ENCODE data around the gene ZNF620.
"Not testable (repeated sequence)": the region's sequence is repeated elsewhere in the genome, so short reads cannot be mapped to it uniquely, and the experiment has no call there.

The ZNF620 gene

DNA sequence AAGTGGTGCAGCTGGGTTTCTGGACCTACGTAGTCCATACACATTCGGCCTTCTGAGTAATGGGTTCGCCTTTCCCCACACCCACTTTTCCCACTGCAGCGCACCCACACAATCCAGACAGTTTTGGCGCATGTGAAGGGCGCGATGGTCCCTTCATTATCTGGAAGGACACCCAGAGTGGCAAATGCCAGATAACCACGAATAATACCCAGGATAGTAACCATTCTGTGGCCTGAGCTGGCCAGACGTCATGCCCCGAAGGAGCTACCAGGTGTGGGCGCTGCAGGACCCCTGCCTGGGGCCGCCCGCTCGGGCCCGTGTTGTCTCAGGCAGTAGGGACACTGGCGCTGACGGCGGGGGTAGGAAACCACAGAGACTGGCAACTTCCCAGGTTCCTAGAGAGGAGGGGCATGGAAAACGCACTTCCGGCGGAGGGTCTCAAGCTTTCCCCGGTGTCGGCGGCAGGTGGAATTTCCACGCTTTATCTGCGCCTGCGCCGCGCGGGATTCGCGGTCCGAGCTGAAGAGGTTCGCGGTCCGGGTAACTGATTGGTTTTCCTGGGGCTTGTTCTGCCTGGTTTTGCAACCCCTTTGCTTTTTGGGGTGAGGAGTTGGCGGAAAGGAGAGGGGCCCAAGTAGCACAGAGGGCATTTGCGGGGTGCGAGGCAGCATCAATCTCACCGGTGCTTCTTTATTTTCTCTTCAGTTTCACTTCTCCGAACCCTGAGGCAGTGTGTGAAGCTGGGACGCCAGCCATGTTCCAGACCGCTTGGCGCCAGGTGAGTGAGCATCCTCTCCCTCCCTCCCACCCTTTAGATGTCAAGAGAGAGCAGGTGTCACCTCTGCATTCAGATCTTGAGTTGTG lies at the start of gene ZNF620:
Gene ZNF620, plus strand, starts transcription at position 441 of the 864 bp plus-strand sequence. Its CDS starts 314 bp downstream, at position 755.
- peak; percentile 52 for DNase-seq (ENCODE audit: low read depth)

DNA sequence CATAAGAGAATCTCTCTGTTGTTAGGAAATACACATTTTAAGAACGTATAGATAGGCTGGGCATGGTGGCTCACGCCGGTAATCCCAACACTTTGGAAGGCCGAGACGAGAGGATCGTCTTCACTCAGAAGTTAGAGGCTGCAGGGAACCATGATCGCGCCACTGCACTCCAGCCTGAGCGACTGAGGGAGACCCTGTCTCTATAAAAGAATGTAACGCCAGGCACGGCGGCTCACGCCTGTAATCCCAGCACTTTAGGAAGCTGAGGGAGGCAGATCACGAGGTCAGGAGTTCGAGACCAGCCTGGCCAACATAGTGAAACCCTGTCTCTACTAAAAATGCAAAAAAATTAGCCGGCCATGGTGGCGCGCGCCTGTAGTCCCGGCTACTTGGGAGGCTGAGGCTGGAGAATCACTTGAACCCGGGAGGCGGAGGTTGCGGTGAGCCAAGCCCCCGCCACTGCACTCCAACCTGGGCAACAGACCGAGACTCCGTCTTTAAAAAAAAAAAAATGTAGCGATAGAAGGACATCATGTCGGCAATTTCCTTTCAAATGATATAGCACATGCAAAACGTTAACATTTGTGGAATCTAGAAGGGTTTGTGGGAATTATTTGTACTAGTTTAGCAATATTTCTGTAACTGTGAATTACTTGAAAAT lies 49.4 kb upstream of the ZNF620 start:
- peak overlapping the region; percentile 97 for H3K4me3 ChIP-seq (ENCODE audit: low read length)
- DNase-seq (ENCODE audit: low read depth): no peak
- TF ChIP-seq, protein P1, sequence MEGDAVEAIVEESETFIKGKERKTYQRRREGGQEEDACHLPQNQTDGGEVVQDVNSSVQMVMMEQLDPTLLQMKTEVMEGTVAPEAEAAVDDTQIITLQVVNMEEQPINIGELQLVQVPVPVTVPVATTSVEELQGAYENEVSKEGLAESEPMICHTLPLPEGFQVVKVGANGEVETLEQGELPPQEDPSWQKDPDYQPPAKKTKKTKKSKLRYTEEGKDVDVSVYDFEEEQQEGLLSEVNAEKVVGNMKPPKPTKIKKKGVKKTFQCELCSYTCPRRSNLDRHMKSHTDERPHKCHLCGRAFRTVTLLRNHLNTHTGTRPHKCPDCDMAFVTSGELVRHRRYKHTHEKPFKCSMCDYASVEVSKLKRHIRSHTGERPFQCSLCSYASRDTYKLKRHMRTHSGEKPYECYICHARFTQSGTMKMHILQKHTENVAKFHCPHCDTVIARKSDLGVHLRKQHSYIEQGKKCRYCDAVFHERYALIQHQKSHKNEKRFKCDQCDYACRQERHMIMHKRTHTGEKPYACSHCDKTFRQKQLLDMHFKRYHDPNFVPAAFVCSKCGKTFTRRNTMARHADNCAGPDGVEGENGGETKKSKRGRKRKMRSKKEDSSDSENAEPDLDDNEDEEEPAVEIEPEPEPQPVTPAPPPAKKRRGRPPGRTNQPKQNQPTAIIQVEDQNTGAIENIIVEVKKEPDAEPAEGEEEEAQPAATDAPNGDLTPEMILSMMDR (conservative IDR thresholded peaks at IDR 0.05; ENCODE audit: low read depth, low read length): no peak

More for the DNA sequence above, at the start of gene ZNF620:
- peak within 1 kb of the TSS; percentile 91 for H3K4me3 ChIP-seq (ENCODE audit: low read length)
- TF ChIP-seq, protein P1 (conservative IDR thresholded peaks at IDR 0.05; ENCODE audit: low read depth, low read length): peak; percentile 64

DNA sequence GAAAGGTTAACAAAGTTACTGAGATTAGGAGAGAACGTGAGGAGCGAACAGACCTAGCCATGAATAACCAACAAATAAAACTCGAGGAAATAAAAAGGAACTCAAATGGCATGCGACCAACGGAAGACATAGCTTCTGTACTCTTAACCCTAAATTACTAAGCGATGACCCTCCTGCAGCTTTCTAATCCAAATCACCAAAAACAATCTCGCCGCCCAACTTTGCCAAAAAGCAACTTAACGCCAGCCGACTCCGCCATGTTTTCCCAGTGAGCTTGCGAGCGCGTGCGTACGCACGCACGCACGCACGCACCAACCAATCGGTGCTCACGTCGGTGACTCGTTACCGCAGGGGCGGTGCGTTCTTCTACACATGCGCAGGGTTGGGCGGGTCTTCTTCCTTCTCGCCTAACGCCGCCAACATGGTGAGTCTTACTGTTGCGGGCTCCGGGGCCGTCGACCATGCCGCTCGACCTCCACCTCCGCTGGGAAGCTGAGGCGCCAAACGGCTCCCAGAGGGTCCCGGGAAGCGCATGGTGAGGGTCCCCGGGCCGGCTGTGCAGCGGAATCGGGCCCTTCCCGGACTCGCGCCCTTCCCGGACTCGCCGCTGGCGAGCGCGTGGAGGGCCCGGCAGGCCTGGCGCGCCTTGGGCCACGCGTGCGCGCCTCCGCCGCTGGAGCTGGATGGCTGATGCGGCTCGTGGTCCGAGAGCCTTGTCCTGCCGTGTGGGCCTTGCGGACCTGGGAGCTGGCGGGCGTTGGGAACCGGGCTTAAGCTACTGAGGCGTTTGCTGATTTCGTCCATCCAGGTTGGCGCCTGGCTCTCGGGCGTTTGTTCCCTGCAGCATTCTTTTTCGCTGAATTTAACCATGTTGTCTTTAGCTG lies 48.7 kb upstream of the ZNF620 start, which contains the start of gene RPL14:
Gene RPL14, plus strand, starts transcription at position 400 of the 884 bp plus-strand sequence. Its CDS starts 133 bp downstream, at position 533.
- H3K4me3 ChIP-seq (ENCODE audit: low read length): peak within 1 kb of the TSS; percentile 97
- TF ChIP-seq, protein P1 (conservative IDR thresholded peaks at IDR 0.05; ENCODE audit: low read depth, low read length): no peak
- DNase-seq (ENCODE audit: low read depth): peak; percentile 89

DNA sequence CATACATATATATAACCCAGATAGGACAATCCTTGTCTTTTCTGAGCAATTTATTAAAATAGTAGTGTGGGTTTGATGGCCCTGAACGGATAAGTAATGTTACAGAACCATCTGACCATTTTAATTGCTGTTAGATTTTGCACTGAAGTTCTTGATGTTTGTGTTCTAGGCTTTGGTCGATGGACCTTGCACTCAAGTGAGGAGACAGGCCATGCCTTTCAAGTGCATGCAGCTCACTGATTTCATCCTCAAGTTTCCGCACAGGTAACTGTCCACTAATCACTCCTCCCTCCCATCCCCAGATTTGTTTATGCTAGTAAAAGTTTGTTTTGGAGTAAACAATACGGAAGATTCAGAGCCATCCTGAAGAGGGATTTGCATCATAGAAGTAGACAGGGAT lies 47.4 kb upstream of the ZNF620 start:
- peak overlapping the region; percentile 97 for H3K4me3 ChIP-seq (ENCODE audit: low read length)
- TF ChIP-seq, protein P1 (conservative IDR thresholded peaks at IDR 0.05; ENCODE audit: low read depth, low read length): no peak
- no peak for DNase-seq (ENCODE audit: low read depth)

GRCh38 chr3:40460481-40460880 lies 45.4 kb upstream of the ZNF620 start:
- DNase-seq (ENCODE audit: low read depth); H3K4me3 ChIP-seq (ENCODE audit: low read length): not testable (repeated sequence)

GRCh38 chr3:40461161-40461560 lies 44.7 kb upstream of the ZNF620 start:
- no peak for DNase-seq (ENCODE audit: low read depth)
- TF ChIP-seq, protein P1 (conservative IDR thresholded peaks at IDR 0.05; ENCODE audit: low read depth, low read length): no peak
- H3K4me3 ChIP-seq (ENCODE audit: low read length): no peak overlapping the region

- H3K4me3 ChIP-seq (ENCODE audit: low read length); DNase-seq (ENCODE audit: low read depth): not testable (repeated sequence)
Observed at GRCh38 chr3:40462838-40463237, 43.0 kb upstream of the ZNF620 start.
